HG03139 (cell line): Measurements from ENCODE around the gene MYH15.

Experiments used
- ATAC-seq: cut with Tn5 transposase; IDR thresholded peaks from one replicate; pipeline ENCODE4 v1.9.1; 2021; ENCODE audit not compliant: unreplicated experiment

Gene MYH15

DNA sequence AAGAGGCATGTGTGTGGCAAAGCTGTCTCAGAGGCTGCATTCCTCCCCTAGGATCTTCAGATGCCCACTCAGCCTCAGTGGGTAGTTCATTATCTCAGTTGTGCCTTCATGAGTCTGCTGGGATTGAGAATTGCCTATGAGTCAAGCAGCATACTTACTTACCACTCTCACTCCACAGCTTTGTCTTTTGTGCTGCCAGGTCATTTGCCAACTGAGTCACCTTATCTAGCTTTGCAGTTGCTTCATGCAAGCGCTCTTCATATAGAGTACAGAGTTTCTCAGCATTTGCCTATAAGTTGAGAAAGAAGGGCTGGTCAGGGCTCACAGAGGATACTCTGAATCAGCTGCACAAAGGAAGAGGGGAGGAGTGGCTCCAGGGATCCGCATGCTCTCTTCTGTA, 89.5 kb downstream of the MYH15 start:
- no peak for ATAC-seq

DNA sequence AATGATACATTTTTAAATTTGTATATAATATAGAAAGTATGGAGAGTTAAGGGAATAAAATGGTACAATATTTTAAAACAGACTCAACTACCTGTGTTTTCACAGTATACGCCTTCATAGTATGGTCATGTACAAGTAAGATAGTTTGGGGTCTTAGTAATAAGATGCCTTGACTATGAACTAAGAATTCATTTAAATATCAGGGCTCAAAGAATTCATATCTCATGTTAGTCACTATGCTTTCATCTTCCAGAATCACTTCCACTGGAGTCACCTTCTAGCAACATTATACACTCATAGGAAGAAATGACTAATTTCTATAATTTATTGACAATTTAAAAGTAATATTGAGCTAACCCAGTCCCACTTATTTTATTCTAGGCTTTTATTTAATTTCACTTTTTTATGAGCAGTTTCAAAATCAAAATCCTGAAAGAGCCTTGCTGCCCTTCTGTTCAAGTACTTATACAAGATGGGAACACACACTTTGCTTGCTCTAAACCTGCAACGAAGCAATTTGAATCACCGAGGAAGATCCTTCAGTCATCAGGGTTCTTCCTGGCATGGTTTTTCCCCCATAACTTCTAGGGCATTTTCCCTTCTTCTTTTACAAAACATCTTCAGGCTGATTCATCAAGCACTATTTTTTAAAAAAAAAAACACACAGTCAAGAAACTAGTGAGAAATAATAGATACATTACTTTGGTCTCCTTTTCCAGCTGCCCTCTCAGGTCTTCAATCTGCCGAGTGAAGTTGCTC, 94.1 kb downstream of the MYH15 start:
- ATAC-seq, result no peak

DNA sequence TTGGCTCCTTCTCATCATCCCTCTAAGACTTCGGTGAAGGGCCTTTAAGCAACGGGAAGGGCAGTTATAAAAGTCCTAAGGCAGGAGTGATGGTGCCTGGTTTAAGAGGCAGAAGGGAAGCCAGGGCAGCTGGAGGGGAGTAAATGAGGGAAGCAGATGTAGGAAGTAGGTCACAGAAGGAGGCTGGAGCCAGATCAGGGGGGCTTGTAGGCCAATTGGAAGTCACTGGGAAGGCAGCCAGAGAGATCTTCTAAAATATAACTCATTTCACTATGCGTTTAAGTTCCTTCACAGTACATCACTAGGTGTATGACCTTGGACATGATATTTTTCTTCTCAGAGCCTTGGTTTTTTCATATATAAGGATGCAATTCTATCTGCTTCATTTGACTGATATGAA, 94.7 kb downstream of the MYH15 start:
- ATAC-seq, result no peak

GRCh38 chr3:108414007-108414406, 96.4 kb downstream of the MYH15 start:
- ATAC-seq, result no peak

GRCh38 chr3:108412121-108412750, 98.2 kb downstream of the MYH15 start:
- ATAC-seq, result no peak

DNA sequence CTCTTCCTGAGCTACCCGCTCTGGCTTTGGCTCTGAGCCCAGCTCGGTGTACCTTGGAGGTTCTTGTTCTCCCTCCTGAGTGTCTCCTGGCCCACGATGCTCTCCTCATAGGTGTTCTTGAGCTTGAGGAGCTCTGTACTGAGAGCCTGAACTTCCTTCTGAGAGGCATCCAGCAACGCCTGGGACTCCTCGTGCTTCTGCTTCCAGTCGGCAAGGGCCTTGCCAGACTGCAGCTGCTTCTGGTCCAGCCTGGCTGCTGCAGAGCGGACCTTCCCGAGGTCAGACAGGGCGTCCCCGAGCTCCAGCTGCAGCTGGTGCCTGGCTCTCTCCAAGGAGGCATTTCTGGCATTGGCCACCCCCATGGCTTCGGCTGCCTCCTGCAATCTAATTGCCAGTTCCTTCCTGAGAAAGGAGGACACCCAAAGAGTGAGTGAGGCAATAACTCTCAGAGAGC, 99.8 kb downstream of the MYH15 start:
- no peak for ATAC-seq

- ATAC-seq, result no peak
These were observed 100.6 kb downstream of the MYH15 start for GRCh38 chr3:108409800-108410178.

DNA sequence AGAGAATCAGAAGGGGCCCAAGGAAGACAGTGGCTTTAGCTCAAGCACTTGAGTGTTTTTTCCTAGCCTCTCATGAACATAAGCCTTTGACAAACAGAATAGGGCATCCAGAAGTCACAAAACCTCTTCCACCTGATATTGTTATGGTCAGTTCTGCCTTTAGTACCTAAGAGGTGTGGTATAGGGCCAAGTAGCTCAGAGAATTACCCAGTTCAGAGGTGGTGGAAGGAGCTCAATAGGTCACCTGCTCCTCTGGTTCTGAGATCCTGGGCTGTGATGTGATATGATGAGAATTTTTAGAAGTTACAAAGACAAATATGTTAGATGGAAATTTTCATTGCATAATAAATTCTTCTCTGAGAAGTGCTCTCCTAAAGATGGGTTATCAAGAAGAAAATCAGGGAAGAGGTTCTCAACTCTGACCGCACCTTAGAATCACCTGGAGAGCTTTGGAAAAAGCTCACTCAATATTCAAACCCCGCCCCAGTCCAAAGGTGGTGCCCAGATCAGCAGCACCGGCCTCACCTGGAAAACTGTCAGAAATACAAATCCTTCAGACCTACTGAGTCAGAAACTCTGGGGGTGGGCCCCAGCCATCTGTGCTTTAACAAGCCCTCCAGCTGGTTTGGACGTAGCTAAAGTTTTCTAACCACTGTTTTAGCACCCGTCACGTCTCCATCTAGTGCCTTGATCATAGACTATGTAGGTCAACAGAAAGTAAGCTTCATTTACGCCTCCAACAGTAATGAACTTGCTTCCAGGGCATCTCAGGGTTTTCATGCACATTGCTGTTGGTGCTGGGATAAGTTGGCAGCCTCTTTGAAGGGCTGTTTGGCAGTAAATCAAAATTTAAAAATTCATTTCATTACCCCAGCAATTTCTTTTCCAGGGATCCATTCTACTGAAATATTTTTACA, 101.3 kb downstream of the MYH15 start:
- no peak for ATAC-seq

GRCh38 chr3:108407886-108408285, 102.5 kb downstream of the MYH15 start:
- ATAC-seq, result no peak

DNA sequence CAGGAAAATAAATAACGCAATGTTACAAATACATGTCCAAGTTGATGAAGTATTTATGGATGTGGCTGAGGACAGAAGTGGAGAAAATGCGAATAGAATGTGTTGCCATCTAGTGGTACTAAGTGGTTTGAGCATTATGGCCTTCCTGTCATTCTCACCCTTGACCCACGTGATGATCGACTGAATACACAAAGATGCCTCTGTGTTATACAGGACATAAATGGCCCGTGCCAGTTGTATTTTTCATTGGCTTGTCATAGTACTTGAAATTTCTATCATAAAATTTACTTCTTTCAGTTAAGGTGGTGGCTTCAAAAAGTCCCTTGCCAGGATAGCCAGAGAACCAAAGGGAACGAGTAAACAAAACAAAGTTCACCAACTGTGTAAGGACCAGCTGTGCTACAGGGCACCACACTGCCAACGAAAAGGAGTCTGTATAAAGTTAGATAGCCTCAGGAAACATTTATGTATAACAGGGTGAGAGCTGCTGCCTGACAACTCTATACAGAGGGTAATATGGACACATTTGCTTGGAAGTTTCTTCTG, 103.7 kb downstream of the MYH15 start:
- ATAC-seq, result peak; percentile 92

- no peak for ATAC-seq
These were observed 104.2 kb downstream of the MYH15 start for GRCh38 chr3:108406063-108406660.

GRCh38 chr3:108404368-108404767, 106.0 kb downstream of the MYH15 start:
- ATAC-seq, result no peak

- ATAC-seq, result no peak
These were observed 106.6 kb downstream of the MYH15 start for GRCh38 chr3:108403686-108404345.

DNA sequence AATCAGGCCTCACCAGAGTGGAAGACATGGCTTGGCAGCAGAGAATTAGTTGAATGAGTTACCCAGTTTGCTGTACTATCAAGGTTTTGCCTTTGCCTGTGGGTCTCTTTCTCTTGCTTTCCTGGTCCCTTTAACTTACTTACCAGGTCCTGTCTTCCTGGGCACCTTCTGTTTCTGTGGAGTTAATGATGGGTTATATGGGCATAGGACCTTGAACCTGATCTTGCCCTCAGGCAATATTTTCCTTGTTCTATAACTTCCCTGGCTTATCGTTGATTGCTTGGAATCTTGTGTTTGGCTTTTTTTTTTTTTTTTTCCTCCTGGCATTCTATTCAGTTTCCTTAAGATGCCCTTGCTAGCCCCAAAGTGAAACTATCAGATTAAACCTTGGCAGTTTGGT, 107.2 kb downstream of the MYH15 start:
- no peak for ATAC-seq

DNA sequence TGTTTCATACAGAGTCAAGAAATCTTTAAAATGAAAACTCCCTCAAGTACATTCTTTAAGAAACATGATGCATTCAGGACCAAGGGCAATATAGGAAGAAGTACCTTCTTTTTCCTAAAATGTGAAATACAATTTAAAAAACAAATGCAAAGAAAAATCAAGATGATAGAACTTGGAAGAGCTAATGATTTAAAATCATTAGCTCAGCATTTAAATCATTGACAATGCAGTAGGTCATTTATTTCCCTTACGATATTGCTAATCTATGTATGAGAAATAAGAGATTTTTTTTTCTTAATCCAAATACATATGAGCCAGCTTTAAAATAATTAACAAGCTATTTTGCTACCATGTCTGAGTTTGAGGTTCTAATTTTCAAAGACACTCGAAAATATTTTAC, 108.6 kb downstream of the MYH15 start:
- ATAC-seq, result no peak

GRCh38 chr3:108398510-108398909, 111.9 kb downstream of the MYH15 start:
- ATAC-seq, result no peak

DNA sequence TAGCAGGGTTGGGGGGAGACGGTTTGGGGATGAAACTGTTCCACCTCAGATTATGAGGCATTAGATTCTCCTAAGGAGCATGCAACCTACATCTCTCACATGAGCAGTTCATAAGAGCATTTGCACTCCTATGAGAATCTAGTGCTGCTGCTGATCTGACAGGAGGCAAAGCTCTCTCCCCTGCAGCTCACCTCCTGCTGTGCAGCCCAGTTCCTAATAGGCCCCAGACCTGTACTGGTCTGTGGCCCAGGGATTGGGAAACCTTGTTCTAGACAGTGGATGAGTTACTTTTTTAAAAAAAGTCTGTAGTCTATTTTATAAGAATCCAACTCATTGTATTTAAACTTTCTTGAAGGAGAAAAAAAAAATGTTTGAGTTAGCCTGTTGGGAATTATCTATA, 114.1 kb downstream of the MYH15 start:
- ATAC-seq, result no peak

GRCh38 chr3:108394563-108394962, 115.8 kb downstream of the MYH15 start:
- no peak for ATAC-seq

- no peak for ATAC-seq
These were observed 116.4 kb downstream of the MYH15 start for GRCh38 chr3:108394016-108394415.

- no peak for ATAC-seq
These were observed 117.1 kb downstream of the MYH15 start for GRCh38 chr3:108393128-108393900.
